Dermis microvascular lymphatic vessel endothelial cell (primary cell): ENCODE data around the gene PRCD. TPM values are rescaled to one million over a fixed set of nuclear protein-coding genes. Genes with fewer than 3 reads are reported as not detected.
A peak's percentile ranks its signal among the peaks of the same experiment; 100 is the strongest.
"Not testable (repeated sequence)": the region's sequence is repeated elsewhere in the genome, so short reads cannot be mapped to it uniquely, and the experiment has no call there.

ENCODE experiments used
- DNase-seq, 2 donors: peaks; one replicate each; pipeline versions ENCODE4 v3.0.0 to v3.0.0-alpha.2; 2010; ENCODE audit warnings: low read depth in 2 of 2
- total RNA-seq: library from RNA; depleted of rRNA; stranded (reverse); fragments of >200 nt; gene quantifications from 2 replicates; pipeline ENCODE4 v1.2.1, GENCODE V29; 2014

PRCD gene
- total RNA-seq, 1 donor from 2014 or later, result 0.39 TPM

GRCh38 chr17:76527430-76528111, 12.3 kb upstream of the PRCD start:
- DNase-seq, result peak in 1 of 2 donors; percentile 78

DNA sequence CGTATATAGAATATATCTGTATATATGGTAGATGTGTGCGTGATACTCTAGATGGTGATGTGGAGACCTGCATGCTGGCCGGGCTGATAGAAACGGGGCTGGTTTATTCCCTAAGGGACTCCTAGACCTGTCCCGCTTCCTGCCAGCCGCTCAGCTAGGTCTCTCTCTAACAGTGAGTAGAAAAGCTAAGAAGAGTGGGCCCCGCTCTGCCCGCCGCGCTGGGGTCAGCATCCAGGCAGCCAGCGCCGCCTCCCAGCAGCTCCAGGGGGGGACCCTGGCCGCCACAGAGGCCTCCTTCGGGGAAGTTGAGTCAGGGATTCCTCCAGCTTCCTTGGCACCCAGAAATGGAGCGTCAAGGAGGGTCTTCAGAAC, 11.7 kb upstream of the PRCD start:
- no peak for DNase-seq

DNA sequence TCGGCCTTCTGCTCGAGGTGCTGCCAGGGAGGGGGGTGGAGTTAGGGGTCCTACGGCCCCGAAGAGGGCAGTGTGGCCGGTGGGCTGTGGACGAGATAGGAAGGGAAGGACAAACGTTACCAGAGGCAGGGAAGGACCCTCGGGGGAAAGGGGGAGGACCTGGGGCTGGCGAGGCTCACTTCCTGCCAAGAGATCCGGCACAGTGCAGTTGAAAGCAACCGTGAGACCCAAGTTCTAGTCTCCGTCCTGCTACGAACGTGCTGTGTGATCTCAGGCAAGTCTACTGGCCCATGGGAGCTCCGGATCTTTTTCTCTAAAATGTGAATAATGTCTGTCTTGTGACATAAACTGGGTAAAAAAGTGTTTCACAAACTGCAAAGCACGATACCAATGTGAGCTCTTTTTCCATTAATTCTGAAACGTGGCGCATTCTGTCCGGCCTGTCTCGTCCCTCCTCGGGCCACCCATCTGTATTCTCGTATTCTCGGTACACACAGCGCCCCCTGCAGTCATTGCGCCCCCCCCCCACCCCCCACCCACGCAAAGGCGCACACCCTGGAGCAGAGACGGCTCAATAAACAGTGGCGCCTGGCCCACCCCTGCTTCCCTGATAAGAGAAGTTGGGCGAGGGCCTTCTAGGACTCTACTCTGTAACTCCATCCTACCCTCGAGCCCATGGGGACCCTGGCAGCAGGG, 11.2 kb upstream of the PRCD start:
- no peak for DNase-seq

- DNase-seq, result peak in 1 of 2 donors; percentile 47
Measured at GRCh38 chr17:76529224-76530094, 10.4 kb upstream of the PRCD start.

DNA sequence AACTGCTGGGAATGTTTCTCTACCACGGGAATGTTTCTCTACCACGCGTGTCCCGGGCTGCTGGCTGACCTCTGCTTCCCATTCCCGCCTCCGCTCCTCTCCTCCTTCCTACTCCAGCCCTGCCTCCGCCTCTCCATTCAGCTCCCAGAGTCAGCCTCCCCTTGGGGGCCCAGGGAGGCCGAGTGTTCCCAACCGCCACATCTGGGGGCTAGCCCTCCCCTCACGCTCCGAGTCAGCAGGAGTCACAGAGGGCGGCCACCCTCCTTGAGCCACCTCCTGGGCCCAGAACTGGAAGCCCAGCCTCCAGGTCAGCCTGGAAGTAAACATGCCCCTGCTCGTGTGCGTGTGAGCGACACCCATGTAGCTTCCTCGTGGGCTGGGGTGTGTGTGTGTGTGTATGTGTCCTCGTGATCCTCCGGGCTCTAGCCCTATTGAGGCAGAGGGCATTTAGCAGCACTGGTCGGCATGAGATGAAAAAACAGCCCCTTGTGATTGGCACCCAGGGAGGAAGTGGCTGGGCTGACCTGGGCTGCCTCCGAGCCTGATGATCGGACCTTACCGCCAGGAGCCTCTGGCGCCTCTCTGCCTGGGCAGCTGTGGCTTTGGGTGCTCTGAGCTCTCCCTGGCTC, 9.6 kb upstream of the PRCD start:
- DNase-seq, result peak in 1 of 2 donors; percentile 41

- DNase-seq, result no peak
Measured at GRCh38 chr17:76530811-76531485, 8.9 kb upstream of the PRCD start.

- DNase-seq, result no peak
Measured at GRCh38 chr17:76531486-76532038, 8.3 kb upstream of the PRCD start.

DNA sequence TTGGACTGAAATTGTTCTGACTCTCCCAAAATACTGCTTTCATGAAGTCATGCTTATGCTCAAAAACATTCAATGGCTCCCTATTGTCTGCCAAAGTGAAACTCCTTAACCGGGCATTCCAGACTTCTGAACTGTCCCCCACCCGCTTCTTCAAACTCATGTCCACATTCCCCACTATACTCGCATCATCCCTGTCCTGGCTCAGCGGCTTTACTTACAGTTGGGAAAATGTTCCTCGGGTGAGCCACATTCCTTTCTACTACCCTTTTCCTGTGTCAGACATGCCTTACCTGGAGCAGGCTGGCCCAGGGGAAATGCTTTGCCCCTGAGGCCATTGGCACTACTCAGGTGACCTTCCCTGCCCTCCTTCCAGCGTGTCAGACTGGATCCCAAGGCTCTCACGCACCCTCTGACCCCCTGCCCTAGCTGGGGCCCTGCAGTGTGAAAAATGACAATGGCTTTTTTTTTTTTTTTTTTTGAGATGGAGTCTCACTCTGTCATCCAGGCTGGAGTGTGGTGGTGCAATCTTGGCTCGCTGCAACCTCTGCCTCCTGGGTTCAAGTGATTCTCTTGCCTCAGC, 7.7 kb upstream of the PRCD start:
- no peak for DNase-seq

- not testable (repeated sequence) for DNase-seq
Measured at GRCh38 chr17:76533640-76534359, 6.0 kb upstream of the PRCD start.

DNA sequence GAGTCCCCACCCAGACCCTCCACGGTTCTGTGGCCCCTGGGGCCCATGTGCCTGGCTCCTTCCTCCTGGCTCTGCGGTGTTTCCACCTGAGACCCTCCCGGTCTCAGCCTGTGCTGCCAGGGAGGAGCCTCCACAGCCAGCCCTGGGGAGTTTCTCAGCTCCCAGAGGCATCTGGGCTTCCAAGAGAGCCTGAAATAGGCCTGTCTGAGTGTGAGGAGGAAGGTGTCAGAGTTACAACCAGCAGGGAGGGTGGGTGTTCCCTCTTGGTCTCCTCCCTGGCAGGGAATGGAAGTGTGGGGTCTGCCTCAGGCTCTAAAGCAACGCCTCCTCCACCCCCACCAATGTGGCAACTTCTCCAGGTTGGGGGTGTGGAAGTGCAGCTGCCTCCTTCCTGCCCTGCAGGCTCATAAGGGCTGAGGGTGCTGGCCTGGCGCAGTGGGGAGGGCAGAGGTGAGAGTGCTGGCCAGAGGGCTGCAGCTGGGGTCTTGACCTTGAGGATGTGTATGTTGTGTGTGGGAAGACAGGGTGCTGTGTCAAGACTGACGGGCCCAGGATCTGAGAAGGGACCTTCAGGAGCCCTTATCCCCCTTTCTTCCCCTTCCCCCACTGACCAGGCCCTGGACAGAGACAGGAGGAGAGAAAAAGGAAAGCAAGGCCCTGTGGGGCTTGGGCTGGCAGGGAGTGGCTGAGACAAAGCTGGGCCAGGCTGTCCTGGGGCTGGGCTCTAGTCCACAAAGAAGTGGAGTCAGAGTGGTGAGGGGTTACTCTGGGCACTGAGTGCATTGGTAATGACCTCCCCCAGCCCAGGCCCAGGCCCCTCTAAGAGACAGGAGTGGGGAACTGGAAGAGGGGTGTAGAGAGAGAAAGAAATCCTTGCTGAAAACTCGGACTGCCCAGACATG, 4.8 kb upstream of the PRCD start:
- DNase-seq, result no peak

DNA sequence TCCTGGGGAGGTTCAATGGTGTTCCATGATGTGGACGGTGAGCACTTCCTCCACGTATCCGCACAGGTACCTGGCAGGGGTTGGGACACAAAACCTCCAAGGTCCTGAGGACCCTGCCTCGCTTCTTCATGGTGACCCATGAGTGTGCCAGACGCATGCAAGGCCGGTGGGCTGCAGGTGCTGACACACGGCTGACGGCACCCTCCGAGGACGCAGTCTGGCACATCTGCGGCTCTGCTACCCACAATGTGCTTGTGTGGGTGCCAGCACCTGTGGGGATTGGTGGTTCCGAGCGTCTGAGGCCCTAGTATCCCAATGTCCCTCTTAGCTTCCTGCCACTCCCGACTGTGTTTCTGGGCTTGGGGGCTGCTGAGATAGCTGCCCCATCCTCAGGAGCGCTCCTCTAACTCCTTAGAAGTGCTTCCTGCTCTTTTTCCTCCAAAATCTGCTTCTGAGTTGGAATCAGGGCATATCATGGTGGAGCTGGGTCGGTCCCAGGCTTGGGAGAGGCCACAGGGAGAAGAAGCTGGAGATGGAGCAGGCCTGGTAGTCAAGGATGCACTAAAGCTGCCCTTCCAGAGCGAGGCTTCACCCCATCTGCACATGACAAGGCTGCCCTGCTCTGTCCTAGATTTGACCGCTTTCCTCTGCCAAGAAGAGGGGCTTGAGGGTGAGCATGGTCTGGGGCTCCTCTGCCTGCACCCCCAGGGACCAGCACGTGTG, 3.9 kb upstream of the PRCD start:
- DNase-seq, result no peak

DNA sequence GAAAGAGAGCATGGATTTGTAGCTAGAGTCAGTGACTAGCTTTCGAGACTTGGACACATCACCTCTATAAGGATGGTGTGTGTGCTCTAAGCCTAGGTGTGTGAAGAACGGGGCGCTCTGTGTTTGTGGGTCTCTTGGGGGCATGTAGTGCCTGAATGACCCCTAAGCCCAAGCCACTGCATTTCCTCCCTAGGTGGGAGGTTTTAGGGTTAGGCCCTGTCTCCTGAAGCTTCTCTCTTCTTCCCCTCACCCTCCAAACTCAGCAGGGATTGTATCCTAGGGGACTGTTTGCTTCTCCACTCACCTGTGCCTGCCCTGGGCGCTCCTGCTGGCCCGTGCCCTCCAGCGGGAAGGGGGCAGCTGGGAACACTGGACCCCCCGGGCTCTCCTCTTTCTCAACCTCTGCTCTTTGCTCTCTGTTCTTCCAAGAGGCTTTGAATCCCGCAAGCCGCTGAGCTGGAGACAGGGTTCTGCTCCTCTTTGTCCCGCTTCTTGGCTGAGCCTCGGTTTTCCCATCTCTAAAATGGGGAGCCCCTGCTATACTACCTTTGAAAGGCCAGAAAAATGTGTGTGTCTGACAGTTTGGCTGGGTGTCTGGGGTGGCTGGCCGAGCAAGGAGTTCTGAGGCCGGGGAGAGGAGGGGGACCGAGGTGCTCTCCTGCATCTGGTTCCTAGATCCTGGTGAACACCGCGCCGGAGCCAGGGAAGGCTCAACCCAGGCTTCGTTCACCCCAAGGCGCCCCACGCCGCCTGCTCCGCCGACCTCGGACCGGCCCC, 3.1 kb upstream of the PRCD start:
- DNase-seq, result no peak

GRCh38 chr17:76537288-76537577, 2.6 kb upstream of the PRCD start:
- DNase-seq, result peak in 1 of 2 donors; percentile 43

DNA sequence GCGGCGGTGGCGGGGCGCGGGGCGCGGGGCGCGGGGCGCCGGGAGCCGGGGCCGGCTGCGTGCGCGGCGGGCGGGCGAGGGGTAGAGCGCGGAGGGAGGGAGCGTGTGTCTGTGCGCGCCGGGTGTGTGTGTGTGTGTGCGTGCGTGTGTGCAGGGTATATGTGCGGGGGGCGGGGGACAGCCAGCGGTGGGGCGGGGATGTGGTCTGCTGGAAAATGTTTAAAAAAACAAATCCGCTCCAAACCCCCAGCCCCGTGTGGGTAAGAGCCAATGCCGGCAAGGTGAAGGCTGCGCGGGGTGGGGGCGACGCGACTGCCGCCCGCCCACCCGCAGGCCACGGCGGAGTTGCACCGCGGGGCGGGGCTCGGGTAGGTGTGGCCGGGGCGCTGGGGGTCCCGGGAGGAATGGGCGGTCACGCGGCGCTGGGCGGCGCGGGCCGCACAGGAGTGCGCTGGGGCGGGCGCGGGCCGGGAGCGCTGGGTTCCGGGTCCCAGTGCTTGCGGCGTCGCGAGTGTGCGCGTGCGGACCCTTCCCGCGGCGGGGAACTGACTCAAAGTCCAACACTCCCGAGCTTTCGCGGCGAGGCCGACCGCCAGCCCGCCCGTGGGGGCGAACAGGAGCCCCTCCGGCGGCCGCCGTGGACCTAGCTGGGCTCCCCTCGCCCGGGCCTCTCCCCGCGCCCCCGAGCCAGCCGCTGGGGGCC, 2.1 kb upstream of the PRCD start, which contains the start of gene CYGB:
CYGB (minus strand) TSS at position 132 of the 703 bp plus-strand sequence. CDS start 167 bp downstream, outside the sequence.
- DNase-seq, result peak in 1 of 2 donors; percentile 33

- DNase-seq, result no peak
Measured at GRCh38 chr17:76538281-76538931, 1.4 kb upstream of the PRCD start.

DNA sequence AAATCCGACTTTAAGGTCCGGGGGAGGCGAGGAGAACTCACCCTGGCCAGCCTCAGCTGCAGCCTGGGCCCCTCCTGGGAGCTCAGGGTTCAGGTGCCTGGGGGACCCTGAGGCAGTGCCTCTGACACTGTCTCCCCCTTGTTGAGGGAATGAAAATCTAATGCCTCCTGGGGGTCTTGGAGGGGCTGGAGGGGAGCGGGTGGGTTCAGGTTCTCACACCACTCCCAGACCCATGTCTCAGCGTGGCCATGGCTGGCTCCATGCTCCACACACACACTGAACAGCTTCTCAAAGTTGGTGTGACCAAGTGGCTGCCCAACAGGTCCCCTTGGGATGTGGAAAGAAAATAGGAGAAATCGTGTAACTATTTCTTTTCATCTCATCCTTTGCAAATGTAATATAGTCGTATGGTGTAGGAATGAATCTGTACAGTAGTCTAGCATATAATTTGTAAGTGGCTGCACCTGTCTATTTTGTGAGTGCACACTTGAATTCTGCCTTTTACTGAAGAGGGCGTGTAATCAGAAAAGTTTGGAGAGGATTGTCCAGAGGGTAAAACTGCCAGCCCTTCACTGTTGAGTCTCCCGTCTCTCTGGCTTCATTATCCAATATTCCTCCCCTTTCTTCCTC, 788 bp upstream of the PRCD start:
- no peak for DNase-seq
